ENCODE results near the gene PRKCH.

- TF ChIP-seq POLR2A (IDR thresholded peaks at IDR 0.05; ENCODE audit: low read length) (no peak), GATA1 (IDR thresholded peaks at IDR 0.05; ENCODE audit: low read depth, low read length) (no peak)
These were observed 239.7 kb downstream of the PRKCH start for GRCh38 chr14:61561104-61561503.
